Superior temporal gyrus (tissue), 1 donor: ENCODE data around the gene NAPB.

ENCODE experiments used
- DNase-seq: peaks from one replicate; pipeline ENCODE4 v3.0.0-alpha.2; 2016; ENCODE audit errors: extremely low spot score

The NAPB gene

DNA sequence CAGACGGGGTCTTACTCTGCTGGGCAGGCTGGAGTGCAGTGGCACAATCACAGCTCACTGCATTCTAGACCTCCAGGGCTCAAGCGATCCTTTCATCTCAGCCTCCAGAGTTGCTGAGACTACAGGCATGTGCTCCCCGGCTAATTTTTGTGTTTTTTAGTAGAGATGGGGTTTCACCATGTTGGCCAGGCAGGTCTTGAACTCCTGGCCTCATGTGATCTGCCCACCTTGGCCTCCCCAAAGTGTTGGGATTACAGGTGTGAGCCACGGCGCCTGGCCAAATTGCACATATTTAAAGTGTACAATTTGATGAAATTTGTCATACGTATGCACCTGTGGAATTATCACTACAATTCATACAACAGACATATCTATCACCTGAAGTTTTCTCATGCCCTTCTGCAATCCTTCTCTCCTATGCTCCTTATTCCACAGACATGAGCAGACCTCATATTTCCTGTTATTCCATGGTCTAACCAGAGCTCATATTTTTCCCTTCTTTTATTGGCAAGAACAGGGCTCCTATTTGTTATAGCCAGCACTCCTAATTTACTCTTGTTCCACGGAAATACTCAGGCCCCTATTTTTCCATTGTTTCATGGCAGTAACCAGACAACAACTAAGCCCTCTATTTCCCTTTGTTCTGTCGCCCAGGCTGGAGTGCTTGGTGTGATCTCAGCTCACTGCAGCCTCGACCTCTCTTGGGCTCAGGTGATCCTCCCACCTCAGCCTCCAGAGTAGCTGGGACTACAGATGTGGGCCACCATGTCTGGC, 16.0 kb upstream of the NAPB start:
- no peak for DNase-seq

DNA sequence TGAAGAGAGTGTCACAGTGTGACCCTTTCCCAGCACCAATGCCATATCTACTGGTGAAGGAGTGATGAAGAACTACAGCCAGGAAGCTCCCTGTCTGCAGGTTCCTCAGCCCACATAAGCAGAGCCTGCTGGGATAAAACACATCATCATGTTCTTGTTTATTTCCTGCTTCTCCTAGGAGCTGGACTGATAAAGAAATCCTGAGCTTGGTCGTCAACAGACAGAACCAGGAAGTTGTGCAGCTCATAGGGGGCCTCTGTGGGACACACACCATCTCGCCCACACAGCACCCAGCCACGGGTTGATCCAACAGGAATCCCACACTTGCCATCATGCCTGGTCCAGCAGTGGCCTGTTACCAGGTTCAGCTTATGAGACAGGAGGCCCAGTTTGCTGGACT, 15.4 kb upstream of the NAPB start:
- DNase-seq = peak; percentile 14

DNA sequence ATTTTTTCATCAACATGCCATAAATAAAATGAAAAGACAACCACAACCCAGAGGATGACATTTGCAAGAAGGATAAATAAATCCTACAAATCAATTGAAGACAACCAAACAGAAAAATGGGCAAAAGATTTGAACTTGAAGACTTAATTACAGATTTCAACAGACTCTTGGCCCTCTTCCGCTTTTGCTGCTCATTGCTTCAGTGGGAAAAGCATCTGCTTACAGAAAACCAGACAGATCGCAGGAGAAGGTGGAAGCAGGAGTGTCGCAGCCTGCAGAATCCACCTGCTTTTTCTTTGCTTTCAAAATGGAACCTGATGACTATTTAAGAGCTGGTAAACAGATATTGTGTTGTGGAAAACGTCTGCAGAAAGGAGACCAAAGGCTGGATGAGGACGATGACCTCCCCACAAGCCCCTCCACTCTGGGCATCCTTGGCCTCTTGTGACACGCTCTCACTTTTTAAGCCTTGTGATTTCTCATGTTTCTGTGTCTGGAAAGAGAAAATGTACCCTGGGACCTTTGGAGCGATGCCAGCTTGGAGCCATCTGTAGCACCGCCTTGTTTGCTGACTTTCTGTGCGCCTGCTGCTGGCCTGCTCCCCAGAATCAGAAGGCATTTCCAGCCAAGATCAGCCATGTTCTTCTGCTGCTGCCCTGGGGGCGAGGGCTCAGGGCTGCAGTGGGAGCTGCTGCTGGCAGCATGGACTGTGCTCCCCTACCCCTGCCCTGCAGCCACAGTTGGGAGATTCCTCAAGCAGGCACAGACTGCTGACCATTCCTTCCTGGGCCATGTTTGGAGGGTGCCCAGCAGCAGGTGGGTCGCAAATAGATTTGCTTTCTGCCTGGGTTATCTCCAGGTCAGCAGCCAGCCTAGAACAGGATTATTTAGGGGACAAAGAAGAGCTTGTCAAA, 14.6 kb upstream of the NAPB start:
- peak; percentile 23 for DNase-seq

DNA sequence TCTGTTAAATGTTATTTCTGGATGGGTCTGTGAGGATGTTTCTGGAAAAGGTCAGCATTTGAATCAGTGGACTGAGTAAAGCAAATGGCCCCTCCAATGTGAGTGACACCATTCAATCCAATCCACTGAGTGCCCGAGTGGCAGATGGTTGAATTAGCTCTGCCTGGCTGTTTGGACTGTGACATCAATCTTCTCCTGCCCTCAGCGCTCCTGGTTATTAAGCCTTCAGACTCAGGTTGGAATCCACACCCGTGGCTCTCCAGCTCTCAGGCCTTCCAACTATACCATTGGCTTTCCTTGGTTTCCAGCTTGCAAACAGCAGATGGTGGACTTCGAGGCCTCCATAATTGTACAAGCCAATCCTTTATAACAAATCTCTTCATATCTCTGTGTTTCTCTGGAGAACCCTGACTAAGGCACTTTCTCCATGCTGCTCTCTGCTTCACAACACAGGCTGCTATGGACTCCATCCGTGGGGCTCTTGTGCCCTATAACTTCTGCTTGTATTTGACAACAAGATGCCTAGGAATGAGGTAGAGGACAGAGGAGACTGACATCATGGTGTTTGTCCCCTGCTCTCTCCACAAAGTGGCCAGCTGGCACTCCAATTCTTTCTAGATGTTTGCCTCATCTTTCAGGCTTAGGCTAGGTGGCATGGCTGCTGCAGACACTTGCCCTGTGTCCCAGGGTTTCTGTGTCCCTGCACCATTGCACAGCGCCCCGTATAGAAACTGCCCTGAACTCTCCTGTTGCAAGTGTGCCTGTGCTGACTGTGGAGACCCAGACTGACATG, 13.4 kb upstream of the NAPB start:
- no peak for DNase-seq

DNA sequence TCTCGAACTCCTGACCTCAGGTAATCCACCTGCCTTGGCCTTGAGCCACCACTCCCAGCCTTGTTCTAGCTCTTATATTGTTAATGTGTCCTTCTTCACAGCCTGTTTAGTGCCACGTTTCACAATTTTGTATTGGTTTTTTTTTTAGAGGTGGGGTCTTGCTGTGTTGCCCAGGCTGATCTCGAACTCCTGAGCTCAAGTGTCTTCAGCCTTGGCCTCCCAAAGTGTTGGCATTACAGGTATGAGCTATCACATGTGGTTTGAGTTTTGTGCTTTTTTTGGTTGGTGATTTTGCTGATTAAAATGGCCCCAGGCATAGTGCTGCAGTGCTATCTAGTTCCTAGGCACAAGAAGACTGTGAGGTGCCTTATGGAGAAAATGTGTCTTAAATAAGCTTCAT, 12.3 kb upstream of the NAPB start:
- no peak for DNase-seq

DNA sequence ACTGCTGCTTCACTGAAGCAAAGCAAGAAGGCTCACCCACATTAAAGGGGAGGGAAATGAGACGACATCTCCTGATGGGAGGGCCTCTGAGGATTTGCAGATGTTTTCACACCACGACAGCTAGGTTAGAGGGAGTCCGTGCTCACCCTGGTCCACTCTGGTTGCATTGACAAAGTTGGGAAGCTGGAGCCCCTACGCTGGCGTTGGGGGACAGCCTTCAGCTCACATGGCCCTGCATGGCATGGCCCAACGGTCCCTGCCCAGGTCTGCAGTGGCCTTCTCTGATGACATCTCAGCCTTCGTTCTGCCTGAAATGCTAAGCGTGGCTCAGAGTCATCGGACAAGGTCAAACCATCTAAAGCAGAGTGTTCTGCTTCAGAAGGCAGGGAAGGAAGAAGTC, 3.8 kb upstream of the NAPB start:
- no peak for DNase-seq

DNA sequence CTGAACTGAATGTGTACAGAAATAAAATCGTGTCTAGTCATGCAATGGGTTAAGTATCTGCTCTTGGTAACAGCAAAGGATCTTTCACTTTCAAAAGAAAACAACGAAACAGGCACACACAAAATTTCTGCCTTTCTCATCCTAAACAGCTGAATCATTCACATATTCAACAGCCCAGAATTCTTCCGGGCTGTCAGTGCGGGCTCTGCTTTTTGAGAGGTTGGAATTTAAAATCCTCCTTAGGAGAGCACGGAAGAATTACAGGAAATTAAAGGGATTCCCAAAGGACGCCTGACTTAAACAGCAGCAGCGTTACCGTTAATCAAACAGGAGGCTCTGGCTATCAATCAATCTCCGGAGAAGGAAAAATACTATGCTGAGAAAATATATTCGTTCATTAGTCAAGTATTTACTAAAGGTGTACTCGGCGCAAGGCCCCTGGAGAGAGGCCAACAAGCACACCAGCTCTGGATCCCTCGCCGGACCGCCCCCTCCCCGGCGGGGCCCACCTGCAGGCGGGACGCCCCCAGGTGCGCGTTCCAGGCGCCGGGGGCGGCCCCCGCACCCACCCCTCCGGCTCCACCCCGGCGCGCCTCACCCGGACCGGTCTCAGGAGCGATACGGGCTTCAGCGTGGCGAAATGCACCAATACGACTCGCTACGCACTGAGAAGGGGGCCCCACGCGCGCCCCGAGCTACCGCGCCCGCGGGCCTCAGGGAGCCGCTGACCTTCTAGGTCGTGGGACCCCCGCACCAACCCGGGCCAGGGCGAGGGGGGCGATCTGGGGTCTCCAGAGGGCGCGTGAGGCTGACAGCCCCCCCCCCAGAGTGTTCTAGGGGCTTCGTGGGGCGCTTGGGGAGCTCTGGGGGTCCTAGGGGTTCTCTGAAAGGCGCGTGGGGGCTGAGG, 1.0 kb downstream of the NAPB start:
- peak; percentile 56 for DNase-seq

DNA sequence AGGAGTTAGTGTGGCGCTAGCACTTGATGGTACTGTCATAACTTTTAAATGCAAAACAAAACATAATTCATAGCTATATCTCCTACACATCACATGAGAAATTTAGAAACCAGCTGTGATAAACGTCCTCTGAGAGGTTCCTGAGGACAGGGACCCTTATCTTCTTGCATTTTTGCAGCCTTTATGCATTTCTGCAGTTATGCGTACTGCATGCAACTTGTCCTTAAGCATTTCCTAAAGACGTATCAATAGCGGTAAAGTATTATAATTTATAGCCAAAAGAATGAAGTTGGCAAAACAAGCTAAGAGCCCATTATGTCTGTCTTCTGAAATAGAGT, 1.7 kb downstream of the NAPB start:
- peak; percentile 51 for DNase-seq

DNA sequence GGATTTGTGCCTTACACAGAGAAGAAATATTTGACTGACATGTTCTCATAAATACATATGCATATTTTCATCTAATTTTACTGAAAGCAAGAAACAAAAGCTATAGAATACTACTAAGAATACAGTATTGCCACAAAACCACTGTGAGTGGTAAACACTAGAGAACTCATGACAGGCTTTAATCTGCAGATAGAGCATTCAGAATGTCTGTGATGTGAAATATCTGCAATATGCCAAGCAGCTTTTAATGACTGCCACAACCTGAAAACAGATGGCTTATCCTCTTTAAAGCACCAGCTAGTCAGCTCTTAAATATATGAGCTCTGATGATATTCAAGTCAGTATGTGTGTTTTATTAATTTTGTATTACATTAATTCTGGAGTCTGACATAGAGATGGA, 3.4 kb downstream of the NAPB start:
- no peak for DNase-seq

DNA sequence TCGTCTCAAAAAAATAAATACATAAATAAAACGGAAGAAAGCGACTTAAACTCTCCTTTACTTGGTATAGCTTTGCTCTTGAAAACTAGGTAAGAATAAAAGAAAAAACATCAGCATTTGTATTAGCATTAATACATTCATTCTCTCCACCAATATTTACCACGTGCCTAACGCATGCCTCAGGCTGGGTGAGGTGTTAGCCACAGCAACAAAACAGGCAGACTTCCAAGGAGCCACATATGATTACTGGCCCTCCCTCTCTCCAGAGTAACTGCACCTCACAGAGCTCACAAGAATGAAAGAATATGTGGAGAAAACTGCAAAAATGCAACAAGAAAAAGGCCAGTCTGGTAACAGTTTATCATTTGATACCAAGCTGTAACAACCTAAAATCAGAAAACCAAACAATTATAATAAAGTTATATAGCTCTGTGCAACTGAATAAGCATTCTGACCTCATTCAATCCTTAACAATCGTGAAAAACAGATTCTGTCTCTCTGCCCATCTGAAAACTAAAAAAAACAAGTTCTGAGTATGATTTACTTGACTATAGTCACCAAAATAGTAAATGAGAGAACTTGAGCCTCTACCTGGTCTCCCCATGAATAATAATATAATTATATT, 5.2 kb downstream of the NAPB start:
- no peak for DNase-seq

DNA sequence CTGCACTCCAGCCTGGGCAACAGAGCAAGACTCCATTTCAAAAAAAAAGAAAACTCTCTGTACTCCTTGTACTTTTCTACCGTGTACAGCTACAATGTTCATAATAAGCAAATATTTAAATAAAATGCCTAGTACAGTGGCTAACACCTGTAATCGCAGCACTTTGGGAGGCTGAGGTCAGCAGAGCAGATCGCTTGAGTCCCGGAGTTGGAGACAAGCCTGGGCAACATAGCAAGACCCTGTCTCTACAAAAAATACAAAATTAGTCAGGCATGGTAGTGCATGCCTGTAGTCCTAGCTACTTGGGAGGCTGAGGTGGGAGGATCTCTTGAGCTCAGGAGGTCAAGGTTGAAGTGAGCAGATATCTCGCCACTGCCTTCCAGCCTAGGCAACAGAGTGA, 5.7 kb downstream of the NAPB start:
- no peak for DNase-seq

DNA sequence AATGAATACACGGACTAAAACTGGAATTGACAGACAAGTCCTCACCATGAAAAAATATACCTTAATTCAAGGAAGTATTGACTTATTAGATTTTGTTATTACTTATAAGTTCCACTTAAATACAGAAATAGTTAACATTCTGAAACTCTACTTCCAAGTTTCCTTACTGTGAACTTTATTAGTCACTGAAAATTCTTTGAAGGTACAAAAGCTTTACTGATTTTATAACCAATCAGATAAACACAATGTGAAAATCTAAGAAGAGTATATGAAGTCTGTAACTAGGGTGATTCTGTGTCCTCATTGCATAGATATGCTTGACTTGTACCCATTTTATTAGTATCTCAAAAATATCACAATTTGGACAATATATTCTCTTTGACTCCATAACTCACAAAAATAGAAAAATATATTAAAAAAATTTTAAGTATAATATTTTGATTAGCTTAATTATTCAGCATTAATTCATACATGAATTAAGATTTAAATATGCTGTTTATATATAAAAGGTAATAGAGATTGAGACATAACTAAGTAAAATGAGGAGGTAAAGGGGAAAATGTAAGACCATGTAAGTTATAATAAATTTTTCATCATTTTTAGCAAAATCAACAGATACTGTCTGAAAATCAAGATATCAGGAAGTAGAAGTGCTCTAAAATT, 6.6 kb downstream of the NAPB start:
- no peak for DNase-seq

DNA sequence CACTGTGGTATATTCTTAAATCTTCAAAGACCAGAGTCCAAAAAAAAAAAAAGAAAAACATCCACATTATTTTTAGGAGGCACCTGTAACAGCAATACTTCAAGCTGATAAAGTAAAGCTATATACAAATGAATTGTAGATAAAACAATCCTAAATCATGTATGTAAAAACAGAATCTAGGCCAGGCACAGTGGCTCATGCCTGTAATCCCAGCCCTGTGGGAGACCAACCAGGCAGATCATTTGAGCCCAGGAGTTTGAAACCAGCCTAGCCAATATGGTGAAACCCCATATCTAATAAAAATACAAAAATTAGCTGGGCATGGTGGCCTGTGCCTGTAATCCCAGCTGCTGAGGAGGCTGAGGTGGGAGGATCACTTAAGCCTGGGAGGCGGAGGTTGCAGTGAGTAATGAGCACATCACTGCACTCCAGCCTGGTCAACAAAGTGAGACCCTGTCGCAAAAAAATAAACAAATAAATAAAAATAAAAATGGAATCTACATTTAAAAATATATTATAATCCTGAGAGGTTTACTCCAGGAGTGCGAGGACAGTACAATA, 7.3 kb downstream of the NAPB start:
- DNase-seq = no peak

DNA sequence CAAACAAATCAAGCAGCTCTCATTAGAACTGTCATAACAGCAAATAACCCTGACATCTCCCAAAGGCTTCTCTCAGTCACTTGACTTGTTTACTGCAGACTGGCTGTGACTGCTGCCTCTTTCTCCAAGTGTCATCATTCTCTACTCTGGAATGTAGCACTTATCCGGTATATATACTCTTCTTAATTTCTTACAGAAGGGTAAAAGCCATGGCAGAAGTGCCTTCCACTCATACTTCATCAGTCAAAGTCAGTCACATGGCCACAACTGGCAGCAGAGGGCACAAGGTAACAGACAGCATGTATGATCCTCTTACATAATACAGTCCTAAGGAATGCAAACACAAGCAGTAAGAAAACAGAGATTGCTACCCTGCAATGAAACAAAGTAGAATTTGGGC, 9.3 kb downstream of the NAPB start:
- DNase-seq = no peak

DNA sequence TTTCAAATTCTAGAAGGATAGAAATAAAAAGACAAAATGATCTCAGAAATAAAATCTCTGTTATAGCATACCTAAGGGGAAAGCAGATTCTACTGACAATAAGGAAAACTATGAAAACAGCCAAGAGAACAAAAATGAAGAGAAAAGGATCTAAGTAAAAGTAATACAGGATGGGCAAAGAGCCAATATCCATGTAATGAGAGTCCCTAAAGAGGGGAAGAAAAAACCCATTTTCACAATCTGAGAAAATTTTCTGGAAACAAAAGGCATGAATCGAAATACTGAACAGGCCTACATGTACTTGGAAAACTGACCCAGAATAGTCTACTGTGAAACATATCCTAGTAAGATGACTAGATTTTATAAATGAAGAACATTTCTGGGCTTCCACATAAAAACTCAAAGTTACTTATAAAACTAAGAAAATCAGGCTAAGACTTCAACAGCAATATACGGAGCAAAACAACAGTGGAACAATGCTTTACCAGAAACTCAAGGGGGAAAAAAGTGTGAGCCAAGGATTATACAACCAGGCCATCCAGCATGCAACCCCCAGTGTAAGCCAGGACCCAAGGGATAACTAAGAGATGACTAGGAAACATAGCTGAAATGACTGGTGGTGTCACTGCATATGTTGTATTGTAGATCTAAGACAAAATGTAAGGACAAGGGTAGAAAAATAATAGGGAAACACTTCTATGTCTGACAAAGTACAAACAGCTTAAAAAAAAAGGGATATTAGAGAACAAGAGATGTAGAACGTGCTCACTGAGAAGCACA, 10.2 kb downstream of the NAPB start:
- no peak for DNase-seq

DNA sequence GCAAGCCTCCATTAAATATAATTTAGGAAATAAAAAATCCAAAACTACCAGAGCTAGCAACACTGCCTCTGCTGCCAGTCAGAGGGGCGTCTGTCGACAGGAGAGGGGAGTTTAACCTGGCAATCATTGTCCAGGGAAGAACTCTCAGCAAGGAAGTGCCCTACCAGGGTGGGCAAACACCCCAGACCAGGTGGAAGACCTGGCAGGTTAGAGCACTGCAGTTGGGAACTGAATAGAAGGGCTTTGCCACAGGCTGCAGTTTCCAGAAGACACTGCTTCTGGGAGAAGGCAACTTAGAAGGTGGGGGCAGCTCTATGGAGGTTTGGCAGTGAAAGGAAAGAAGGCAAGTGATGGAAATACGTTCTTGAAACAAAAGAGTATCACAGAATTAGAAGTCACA, 11.5 kb downstream of the NAPB start:
- DNase-seq = no peak

DNA sequence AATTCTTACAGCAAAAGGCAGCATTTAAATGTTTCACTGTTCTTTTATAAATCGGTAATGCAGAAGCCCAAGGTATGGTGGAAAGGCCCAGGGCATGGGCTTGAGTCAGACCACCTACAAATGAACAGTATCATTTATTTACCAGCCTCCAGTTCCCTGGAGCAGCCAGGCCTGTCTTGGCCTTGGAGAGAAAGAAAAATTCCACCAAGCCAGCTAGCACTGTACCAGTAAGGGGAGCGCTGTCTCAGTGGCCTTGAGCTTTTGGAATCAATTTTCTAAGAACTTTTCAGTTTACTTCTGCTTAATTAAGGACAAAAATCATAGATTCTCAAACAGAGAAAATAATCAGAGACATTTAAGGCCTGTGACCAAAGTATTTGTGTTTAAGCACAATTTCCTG, 12.3 kb downstream of the NAPB start:
- no peak for DNase-seq

DNA sequence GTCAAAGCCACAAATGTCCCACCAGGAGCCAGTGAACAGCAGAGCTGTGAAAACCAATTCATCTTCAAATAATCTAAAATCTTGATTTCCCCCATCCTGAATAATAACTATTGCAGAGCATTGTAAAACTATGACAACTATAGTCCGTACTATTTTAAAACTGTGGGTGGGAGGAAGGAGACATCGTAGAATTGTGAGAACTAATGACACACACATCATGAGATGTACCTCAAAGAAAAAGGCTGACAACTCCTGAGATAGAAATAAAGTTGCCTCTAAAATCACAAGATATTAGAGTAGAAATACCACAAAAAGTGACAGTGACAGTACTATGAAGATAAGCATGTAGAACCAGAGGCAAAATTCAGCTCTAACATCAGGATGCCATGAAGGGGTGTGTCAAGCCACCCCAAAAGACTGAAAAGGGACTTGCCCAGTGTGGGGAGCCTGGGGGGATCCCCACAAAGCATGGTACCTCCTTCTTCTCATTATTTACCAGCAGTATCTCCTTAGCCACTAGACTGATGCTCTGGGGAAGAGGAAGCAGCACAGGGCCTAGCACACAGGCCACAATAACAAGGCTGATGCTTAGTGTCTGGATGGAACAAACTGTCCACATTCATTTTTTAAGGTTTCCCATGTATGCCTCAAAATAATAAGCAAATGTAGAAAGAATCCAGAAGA, 13.4 kb downstream of the NAPB start:
- DNase-seq = no peak

DNA sequence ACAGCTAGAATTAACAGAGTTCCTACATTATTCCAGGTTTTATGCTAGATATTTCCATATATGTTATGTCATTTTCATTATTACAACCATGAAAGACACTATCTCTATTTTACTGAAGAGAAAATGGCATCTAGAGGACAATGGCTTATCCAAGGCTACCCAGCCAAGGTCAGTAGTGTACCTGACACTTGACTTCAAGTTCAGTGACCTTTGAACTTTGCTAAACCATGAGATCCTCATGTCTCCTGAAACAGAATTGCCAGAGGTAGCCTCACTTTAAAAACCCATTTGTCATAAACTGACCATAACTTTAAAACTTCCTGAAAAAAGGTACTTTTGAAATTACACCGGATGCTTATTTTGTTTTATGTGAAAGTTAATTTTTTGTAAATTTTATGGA, 14.4 kb downstream of the NAPB start:
- DNase-seq = no peak
